Upper lobe of left lung (tissue), 4 donors: ENCODE data around the gene FYN.

Source experiments
- POLR2A ChIP-seq, 4 donors: fragments of 450-650 bp; IDR thresholded peaks; one replicate each; pipeline ENCODE4 v1.5.1; 2016 to 2017; ENCODE audit warnings: antibody characterized with exemption in 4 of 4, mild to moderate bottlenecking in 2 of 4
- POLR2AphosphoS5 ChIP-seq, 2 donors: sonication (generic); formaldehyde crosslinking; IDR thresholded peaks; one replicate each; pipeline ENCODE4 v1.5.1; 2017; ENCODE audit warnings: antibody characterized with exemption in 2 of 2
- TF ChIP-seq, protein P1 (sequence below), 6 experiments: fragments of 450-650 bp in 4 of 6; fragments of 200-600 bp in 2 of 6; sonication (generic) in 2 of 6; IDR thresholded peaks; one replicate each; pipeline ENCODE4 v1.5.1; 2016 to 2019; ENCODE audit warnings: antibody characterized with exemption in 6 of 6

DNA sequence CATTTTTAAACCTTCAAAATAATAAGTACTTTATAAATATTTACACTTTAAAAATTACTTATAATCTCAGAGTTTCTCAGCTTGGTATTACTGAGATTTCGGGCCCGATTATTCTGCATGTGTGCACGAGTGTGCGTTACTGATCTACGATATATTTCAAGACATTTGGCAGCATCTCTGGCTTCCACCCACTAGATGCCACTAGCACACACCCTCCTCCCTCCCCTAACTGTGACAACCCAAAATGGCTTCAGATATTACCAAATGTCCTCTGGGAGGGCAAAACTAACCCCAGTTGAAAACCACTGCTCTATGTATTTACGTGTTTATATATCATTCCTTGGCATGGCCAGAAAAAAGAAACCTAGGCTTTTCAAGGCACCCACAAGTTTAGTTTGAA, 95.9 kb downstream of the FYN start:
- TF ChIP-seq, protein P1, sequence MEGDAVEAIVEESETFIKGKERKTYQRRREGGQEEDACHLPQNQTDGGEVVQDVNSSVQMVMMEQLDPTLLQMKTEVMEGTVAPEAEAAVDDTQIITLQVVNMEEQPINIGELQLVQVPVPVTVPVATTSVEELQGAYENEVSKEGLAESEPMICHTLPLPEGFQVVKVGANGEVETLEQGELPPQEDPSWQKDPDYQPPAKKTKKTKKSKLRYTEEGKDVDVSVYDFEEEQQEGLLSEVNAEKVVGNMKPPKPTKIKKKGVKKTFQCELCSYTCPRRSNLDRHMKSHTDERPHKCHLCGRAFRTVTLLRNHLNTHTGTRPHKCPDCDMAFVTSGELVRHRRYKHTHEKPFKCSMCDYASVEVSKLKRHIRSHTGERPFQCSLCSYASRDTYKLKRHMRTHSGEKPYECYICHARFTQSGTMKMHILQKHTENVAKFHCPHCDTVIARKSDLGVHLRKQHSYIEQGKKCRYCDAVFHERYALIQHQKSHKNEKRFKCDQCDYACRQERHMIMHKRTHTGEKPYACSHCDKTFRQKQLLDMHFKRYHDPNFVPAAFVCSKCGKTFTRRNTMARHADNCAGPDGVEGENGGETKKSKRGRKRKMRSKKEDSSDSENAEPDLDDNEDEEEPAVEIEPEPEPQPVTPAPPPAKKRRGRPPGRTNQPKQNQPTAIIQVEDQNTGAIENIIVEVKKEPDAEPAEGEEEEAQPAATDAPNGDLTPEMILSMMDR (IDR thresholded peaks at IDR 0.05) = no peak
- TF ChIP-seq POLR2AphosphoS5 (IDR thresholded peaks at IDR 0.05) (no peak), POLR2A (IDR thresholded peaks at IDR 0.05) (no peak)
